ENCODE data around the gene ARID4B.

GRCh38 chr1:235329139-235329902 is 1.3 kb upstream of the ARID4B start:
- TF ChIP-seq CTCF (optimal IDR thresholded peaks at IDR 0.05 in 1 of 3, IDR thresholded peaks at IDR 0.05 in 1 of 3, conservative IDR thresholded peaks at IDR 0.05 in 1 of 3; ENCODE audit: extremely low read depth in 1 of 3, insufficient read depth in 2 of 3, low read length in 3 of 3) = peak; percentile 0 to 31 (median 16)
- no peak for TF ChIP-seq EZH2 (IDR thresholded peaks at IDR 0.05; ENCODE audit: low read length)

All from keratinocyte (primary cell).